ENCODE measurements around the gene FHIP1B.
"Not testable (repeated sequence)": the region's sequence is repeated elsewhere in the genome, so short reads cannot be mapped to it uniquely, and the experiment has no call there.

DNA sequence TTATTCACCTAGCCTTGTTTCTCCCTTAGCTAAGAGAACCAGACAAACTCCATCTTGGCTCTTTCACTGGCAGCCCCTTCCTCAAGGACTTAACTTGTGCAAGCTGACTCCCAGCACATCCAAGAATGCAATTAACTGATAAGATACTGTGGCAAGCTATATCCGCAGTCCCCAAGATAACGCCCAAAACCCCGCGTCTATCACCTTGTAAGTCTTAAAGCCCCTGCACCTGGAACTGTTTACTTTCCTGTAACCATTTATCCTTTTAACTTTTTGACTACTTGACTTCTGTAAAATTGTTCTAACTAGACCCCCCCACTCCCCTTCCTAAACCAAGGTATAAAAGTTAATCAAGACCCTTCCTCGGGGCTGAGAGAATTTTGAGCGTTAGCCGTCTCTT, 46.4 kb upstream of the FHIP1B start:
- TF ChIP-seq, protein P1, sequence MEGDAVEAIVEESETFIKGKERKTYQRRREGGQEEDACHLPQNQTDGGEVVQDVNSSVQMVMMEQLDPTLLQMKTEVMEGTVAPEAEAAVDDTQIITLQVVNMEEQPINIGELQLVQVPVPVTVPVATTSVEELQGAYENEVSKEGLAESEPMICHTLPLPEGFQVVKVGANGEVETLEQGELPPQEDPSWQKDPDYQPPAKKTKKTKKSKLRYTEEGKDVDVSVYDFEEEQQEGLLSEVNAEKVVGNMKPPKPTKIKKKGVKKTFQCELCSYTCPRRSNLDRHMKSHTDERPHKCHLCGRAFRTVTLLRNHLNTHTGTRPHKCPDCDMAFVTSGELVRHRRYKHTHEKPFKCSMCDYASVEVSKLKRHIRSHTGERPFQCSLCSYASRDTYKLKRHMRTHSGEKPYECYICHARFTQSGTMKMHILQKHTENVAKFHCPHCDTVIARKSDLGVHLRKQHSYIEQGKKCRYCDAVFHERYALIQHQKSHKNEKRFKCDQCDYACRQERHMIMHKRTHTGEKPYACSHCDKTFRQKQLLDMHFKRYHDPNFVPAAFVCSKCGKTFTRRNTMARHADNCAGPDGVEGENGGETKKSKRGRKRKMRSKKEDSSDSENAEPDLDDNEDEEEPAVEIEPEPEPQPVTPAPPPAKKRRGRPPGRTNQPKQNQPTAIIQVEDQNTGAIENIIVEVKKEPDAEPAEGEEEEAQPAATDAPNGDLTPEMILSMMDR (IDR thresholded peaks at IDR 0.05) = not testable (repeated sequence)
- TF ChIP-seq POLR2A (IDR thresholded peaks at IDR 0.05) = not testable (repeated sequence)
